Measurements from ENCODE around the gene AKR1C1.
"Not testable (repeated sequence)": the region's sequence is repeated elsewhere in the genome, so short reads cannot be mapped to it uniquely, and the experiment has no call there.

- TF ChIP-seq ZNF232 (CRISPR knock-in tag; IDR thresholded peaks at IDR 0.05), result not testable (repeated sequence)
- TF ChIP-seq, protein P1, sequence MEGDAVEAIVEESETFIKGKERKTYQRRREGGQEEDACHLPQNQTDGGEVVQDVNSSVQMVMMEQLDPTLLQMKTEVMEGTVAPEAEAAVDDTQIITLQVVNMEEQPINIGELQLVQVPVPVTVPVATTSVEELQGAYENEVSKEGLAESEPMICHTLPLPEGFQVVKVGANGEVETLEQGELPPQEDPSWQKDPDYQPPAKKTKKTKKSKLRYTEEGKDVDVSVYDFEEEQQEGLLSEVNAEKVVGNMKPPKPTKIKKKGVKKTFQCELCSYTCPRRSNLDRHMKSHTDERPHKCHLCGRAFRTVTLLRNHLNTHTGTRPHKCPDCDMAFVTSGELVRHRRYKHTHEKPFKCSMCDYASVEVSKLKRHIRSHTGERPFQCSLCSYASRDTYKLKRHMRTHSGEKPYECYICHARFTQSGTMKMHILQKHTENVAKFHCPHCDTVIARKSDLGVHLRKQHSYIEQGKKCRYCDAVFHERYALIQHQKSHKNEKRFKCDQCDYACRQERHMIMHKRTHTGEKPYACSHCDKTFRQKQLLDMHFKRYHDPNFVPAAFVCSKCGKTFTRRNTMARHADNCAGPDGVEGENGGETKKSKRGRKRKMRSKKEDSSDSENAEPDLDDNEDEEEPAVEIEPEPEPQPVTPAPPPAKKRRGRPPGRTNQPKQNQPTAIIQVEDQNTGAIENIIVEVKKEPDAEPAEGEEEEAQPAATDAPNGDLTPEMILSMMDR (IDR thresholded peaks at IDR 0.05), result not testable (repeated sequence)
Measured at GRCh38 chr10:4967189-4967588, 4.0 kb downstream of the AKR1C1 start.

All from WTC11 (cell line).